IMR-90 (cell line): ENCODE data around the gene PLXNA3. TPM values are rescaled to one million over a fixed set of nuclear protein-coding genes. Genes with fewer than 3 reads are reported as not detected.

Experiments
- ATAC-seq: fragments of 200-7000 bp; cut with Tn5 transposase; 2 replicates; pipeline ENCODE4 v1.9.1; 2020; ENCODE audit warnings: low read depth, mild to moderate bottlenecking, moderate library complexity
- BruUV-seq: library from RNA; stranded (reverse); fragments of 400-500 nt; replicated peaks from 2 replicates; lab custom pipeline; 2021; lab: Mats Ljungman, UMichigan
- CTCF ChIA-PET: fragments of 300-600 bp; formaldehyde crosslinking; extraction: SDS; loops from one replicate; lab custom pipeline; 2021; ENCODE audit warnings: antibody characterized with exemption; lab: Yijun Ruan, JAX
- POLR2A ChIA-PET: fragments of 300-600 bp; sonication (Branson Sonifier 250); formaldehyde crosslinking; loops from one replicate; lab custom pipeline; 2022; ENCODE audit warnings: antibody characterized with exemption; ENCODE audit not compliant: unreplicated experiment; lab: Charles Lee
- DNase-seq: peaks from one replicate; pipeline ENCODE4 v3.0.0; 2013
- H2AFZ ChIP-seq: replicated peaks from 2 replicates; pipeline ENCODE3; 2013; ENCODE audit warnings: low read length, mild to moderate bottlenecking; ENCODE audit not compliant: poor library complexity
- H2AK5ac ChIP-seq: 2 replicates; pipeline ENCODE4 v1.6.1; 2013; ENCODE audit warnings: low read depth, low read length, inconsistent platforms
- H2AK9ac ChIP-seq: replicated peaks from 2 replicates; pipeline ENCODE3; 2013; ENCODE audit warnings: mild to moderate bottlenecking, low read depth, low read length, moderate library complexity; ENCODE audit not compliant: poor library complexity
- H2BK120ac ChIP-seq: 2 replicates; pipeline ENCODE4 v1.6.1; 2013; ENCODE audit warnings: low read depth, low read length, inconsistent platforms
- H2BK15ac ChIP-seq: 3 replicates; pipeline ENCODE4 v1.6.1; 2013; ENCODE audit warnings: low read depth, low read length, inconsistent platforms
- H2BK20ac ChIP-seq: 2 replicates; pipeline ENCODE4 v1.6.1; 2013; ENCODE audit warnings: low read depth, mild to moderate bottlenecking, inconsistent platforms, low read length, moderate library complexity
- H2BK5ac ChIP-seq: 2 replicates; pipeline ENCODE4 v1.6.1; 2013; ENCODE audit warnings: mild to moderate bottlenecking, low read depth, low read length, inconsistent platforms; ENCODE audit not compliant: poor library complexity, severe bottlenecking
- H3K14ac ChIP-seq: replicated peaks from 2 replicates; pipeline ENCODE4 v1.6.1; 2013; ENCODE audit warnings: low read depth, low read length, inconsistent platforms
- H3K18ac ChIP-seq: 2 replicates; pipeline ENCODE4 v1.6.1; 2013; ENCODE audit warnings: low read depth, low read length, control low read depth
- H3K23ac ChIP-seq: 2 replicates; pipeline ENCODE4 v1.6.1; 2013; ENCODE audit warnings: low read depth, low read length, inconsistent platforms
- H3K27ac ChIP-seq: 2 replicates; pipeline ENCODE4 v1.5.1; 2013; ENCODE audit warnings: mild to moderate bottlenecking, control low read depth, low read length; ENCODE audit not compliant: insufficient read depth
- H3K27me3 ChIP-seq: 2 replicates; pipeline ENCODE4 v1.6.1; 2013; ENCODE audit warnings: low read length; ENCODE audit not compliant: control insufficient read depth, insufficient read depth
- H3K36me3 ChIP-seq: 2 replicates; pipeline ENCODE4 v1.6.1; 2013; ENCODE audit warnings: low read length, mixed read lengths; ENCODE audit not compliant: control insufficient read depth, insufficient read depth
- H3K4ac ChIP-seq: 2 replicates; pipeline ENCODE4 v1.6.1; 2013; ENCODE audit warnings: low read depth, low read length, inconsistent platforms
- H3K4me1 ChIP-seq: 2 replicates; pipeline ENCODE4 v1.6.1; 2013; ENCODE audit warnings: low read length, mixed read lengths; ENCODE audit not compliant: control insufficient read depth, insufficient read depth
- H3K4me2 ChIP-seq: 2 replicates; pipeline ENCODE4 v1.6.1; 2013; ENCODE audit warnings: low read depth, mild to moderate bottlenecking, control low read depth, low read length, moderate library complexity
- H3K4me3 ChIP-seq: 2 replicates; pipeline ENCODE4 v1.5.1; 2013; ENCODE audit warnings: low read depth, mild to moderate bottlenecking, control low read depth, low read length, moderate library complexity; ENCODE audit not compliant: insufficient read depth
- H3K56ac ChIP-seq: 2 replicates; pipeline ENCODE4 v1.6.1; 2013; ENCODE audit warnings: low read length, inconsistent platforms; ENCODE audit not compliant: insufficient read depth; ENCODE audit errors: extremely low read depth
- H3K79me1 ChIP-seq, 2 experiments: 2 replicates each; pipeline ENCODE4 v1.6.1; 2013; ENCODE audit warnings: low read length in 2 of 2, inconsistent platforms in 1 of 2, low read depth in 1 of 2
- H3K9ac ChIP-seq: 2 replicates; pipeline ENCODE4 v1.6.1; 2013; ENCODE audit warnings: low read depth, low read length, control low read depth
- H3K9me1 ChIP-seq: 2 replicates; pipeline ENCODE4 v1.6.1; 2013; ENCODE audit warnings: low read length, inconsistent platforms; ENCODE audit not compliant: insufficient read depth
- H3K9me3 ChIP-seq: 2 replicates; pipeline ENCODE4 v1.6.1; 2013; ENCODE audit warnings: low read length; ENCODE audit not compliant: control insufficient read depth, insufficient read depth
- H4K20me1 ChIP-seq: 2 replicates; pipeline ENCODE4 v1.6.1; 2013; ENCODE audit warnings: low read length, inconsistent platforms; ENCODE audit not compliant: insufficient read depth
- H4K5ac ChIP-seq: 2 replicates; pipeline ENCODE4 v1.6.1; 2013; ENCODE audit warnings: mild to moderate bottlenecking, low read depth, low read length, control low read depth
- H4K8ac ChIP-seq, 2 experiments: 2 replicates each; pipeline ENCODE4 v1.6.1; 2013; ENCODE audit warnings: low read depth in 2 of 2, low read length in 2 of 2, control low read depth in 1 of 2, inconsistent platforms in 1 of 2
- H4K91ac ChIP-seq: 2 replicates; pipeline ENCODE4 v1.6.1; 2013; ENCODE audit warnings: low read depth, low read length, inconsistent platforms; ENCODE audit not compliant: insufficient read depth
- BHLHE40 ChIP-seq: fragments of 150-350 bp; IDR thresholded peaks from 2 replicates; pipeline ENCODE4 v1.6.1; 2016; ENCODE audit warnings: mild to moderate bottlenecking, low read depth, low read length
- CEBPB ChIP-seq: IDR thresholded peaks from 2 replicates; pipeline ENCODE4 v1.6.1; 2012; ENCODE audit warnings: low read depth, low read length, improper control_type of control experiment
- CHD1 ChIP-seq: IDR thresholded peaks from 2 replicates; pipeline ENCODE4 v1.6.1; 2012; ENCODE audit warnings: low read depth, low read length, improper control_type of control experiment
- FOS ChIP-seq: fragments of 150-350 bp; IDR thresholded peaks from 2 replicates; pipeline ENCODE4 v1.6.1; 2016; ENCODE audit warnings: low read depth, low read length
- MAFK ChIP-seq: IDR thresholded peaks from 2 replicates; pipeline ENCODE4 v1.6.1; 2012; ENCODE audit warnings: low read depth, low read length, improper control_type of control experiment
- MAZ ChIP-seq: IDR thresholded peaks from 2 replicates; pipeline ENCODE4 v1.6.1; 2012; ENCODE audit warnings: low read depth, mild to moderate bottlenecking, low read length, improper control_type of control experiment, moderate library complexity, borderline replicate concordance
- MXI1 ChIP-seq: IDR thresholded peaks from 2 replicates; pipeline ENCODE4 v1.6.1; 2012; ENCODE audit warnings: low read depth, mild to moderate bottlenecking, low read length, moderate library complexity, borderline replicate concordance
- RFX5 ChIP-seq: IDR thresholded peaks from 2 replicates; pipeline ENCODE4 v1.8.0; 2012; ENCODE audit warnings: low read depth, mild to moderate bottlenecking, low read length, moderate library complexity
- WGBS, 2 experiments: methylation state at CpG; one replicate each; pipeline versions ENCODE4 v1.1.5 to v1.1.7; 2013; ENCODE audit warnings: missing lambda C conversion rate in 2 of 2; ENCODE audit not compliant: insufficient read length in 1 of 2; ENCODE audit errors: extremely low coverage in 2 of 2; 5-methylcytosine and 5-hydroxymethylcytosine counted together
- dilution Hi-C: fragments of 300-500 bp; cut with HindIII; formaldehyde crosslinking; loops from one replicate; pipeline ENCODE4 v1.14.3; 2018; ENCODE audit warnings: low sequenced_read_pairs; ENCODE audit not compliant: unreplicated experiment
- in situ Hi-C: fragments of 300-500 bp; cut with MboI; formaldehyde crosslinking; loops from 3 replicates; pipeline ENCODE4 v1.14.3; 2019; ENCODE audit warnings: low sequenced_read_pairs, inconsistent platforms, mixed read lengths
- intact Hi-C: fragments of 100-400 bp; cut with micrococcal nuclease; formaldehyde crosslinking; loops from 2 replicates; pipeline ENCODE4 v1.10.0; 2022
- polyA plus RNA-seq, 3 experiments: library from polyadenylated mRNA; depleted of rRNA; stranded (reverse); fragments of >200 nt; gene quantifications; 2 replicates each; pipeline ENCODE4 v1.2.3, GENCODE V29; 2012; ENCODE audit warnings: low replicate concordance in 1 of 3
- total RNA-seq: library from RNA; depleted of rRNA; stranded (reverse); fragments of >200 nt; gene quantifications from 2 replicates; pipeline ENCODE4 v1.2.3, GENCODE V29; 2012
- TF ChIP-seq, protein P1 (sequence below): fragments of 150-350 bp; IDR thresholded peaks from 2 replicates; pipeline ENCODE4 v1.6.1; 2016; ENCODE audit warnings: low read depth, mild to moderate bottlenecking, low read length, moderate library complexity, borderline replicate concordance

Gene PLXNA3
- total and polyA plus RNA-seq, 2 of the 4 experiments (the other 2 are of a cell fraction): 4.3 to 111 TPM

DNA sequence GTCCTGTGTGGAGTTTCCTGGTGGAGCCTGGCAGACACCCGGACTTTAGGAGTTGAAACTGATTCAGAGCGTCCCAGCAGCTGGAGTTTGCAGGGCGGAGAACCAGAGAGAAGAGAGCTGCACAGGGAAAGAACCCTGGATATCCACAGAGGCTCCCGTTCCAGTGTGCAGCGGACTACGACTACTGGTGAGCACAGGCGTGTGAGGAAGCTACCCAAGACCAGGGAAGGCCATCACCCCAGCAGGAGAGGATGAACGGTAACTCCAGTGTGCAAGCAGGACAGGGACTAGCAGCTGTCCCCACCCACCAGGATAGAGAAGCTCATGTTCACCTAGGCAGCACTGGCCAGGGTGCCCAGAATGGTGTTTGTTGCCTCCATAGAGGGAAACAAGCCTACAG is 18.7 kb downstream of the PLXNA3 start:
- Histone ChIP-seq H2AFZ (no peak overlapping the region), H3K9ac (no peak overlapping the region), H3K4me3 (no peak overlapping the region), H3K79me1 (no peaks in the 10 kb centered on the region; a peak in 1 of 4 replicates), H2AK5ac (no peak overlapping the region), H3K36me3 (peaks cover 13% of the 10 kb centered on the region), H2BK5ac (no peak overlapping the region), H3K4ac (no peak overlapping the region), H2BK15ac (no peak overlapping the region), H3K4me1 (no peaks in the 10 kb centered on the region), H2BK20ac (no peak overlapping the region), H4K8ac (no peak overlapping the region), H4K5ac (no peak overlapping the region), H3K14ac (no peak overlapping the region), H2BK120ac (no peak overlapping the region), H3K9me1 (no peaks in the 10 kb centered on the region), H3K4me2 (no peak overlapping the region), H3K27ac (no peak overlapping the region), H3K23ac (no peak overlapping the region), H4K20me1 (no peaks in the 10 kb centered on the region; the same call in 1 of the 2 replicates), H2AK9ac (no peak overlapping the region), H3K9me3 (peaks cover 2% of the 10 kb centered on the region; the same call in 1 of the 2 replicates), H3K18ac (no peak overlapping the region), H3K27me3 (no peaks in the 10 kb centered on the region), H4K91ac (no peak overlapping the region), H3K56ac (no peak overlapping the region)
- ChIA-PET CTCF (no interaction called here), POLR2A (interaction anchor here (0.7 to 0.8 kb wide), 2 partner anchors 12 to 146 kb away, joined by 3 to 7 read pairs; no protein-coding TSS in a partner anchor)
- TF ChIP-seq MAZ: no peak
- TF ChIP-seq BHLHE40: no peak
- no peak for TF ChIP-seq CEBPB
- TF ChIP-seq MXI1: no peak
- TF ChIP-seq MAFK: no peak
- TF ChIP-seq RFX5: no peak
- no peak for TF ChIP-seq CHD1
- TF ChIP-seq, protein P1, sequence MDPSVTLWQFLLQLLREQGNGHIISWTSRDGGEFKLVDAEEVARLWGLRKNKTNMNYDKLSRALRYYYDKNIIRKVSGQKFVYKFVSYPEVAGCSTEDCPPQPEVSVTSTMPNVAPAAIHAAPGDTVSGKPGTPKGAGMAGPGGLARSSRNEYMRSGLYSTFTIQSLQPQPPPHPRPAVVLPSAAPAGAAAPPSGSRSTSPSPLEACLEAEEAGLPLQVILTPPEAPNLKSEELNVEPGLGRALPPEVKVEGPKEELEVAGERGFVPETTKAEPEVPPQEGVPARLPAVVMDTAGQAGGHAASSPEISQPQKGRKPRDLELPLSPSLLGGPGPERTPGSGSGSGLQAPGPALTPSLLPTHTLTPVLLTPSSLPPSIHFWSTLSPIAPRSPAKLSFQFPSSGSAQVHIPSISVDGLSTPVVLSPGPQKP: no peak
- TF ChIP-seq FOS: no peak
- in situ Hi-C loops (no loop called here), intact Hi-C loops (no loop called here), dilution Hi-C loops (no loop called here)
- no peak for ATAC-seq
- BruUV-seq: no TSS peak
- DNase-seq: no peak
- 77% methylated on average over 3 of the region's 8 CpGs; no CpG with 5 or more reads in 1 of the 2 experiments for WGBS, 2 experiments
